Measurements from ENCODE around the gene BLOC1S5.

DNA sequence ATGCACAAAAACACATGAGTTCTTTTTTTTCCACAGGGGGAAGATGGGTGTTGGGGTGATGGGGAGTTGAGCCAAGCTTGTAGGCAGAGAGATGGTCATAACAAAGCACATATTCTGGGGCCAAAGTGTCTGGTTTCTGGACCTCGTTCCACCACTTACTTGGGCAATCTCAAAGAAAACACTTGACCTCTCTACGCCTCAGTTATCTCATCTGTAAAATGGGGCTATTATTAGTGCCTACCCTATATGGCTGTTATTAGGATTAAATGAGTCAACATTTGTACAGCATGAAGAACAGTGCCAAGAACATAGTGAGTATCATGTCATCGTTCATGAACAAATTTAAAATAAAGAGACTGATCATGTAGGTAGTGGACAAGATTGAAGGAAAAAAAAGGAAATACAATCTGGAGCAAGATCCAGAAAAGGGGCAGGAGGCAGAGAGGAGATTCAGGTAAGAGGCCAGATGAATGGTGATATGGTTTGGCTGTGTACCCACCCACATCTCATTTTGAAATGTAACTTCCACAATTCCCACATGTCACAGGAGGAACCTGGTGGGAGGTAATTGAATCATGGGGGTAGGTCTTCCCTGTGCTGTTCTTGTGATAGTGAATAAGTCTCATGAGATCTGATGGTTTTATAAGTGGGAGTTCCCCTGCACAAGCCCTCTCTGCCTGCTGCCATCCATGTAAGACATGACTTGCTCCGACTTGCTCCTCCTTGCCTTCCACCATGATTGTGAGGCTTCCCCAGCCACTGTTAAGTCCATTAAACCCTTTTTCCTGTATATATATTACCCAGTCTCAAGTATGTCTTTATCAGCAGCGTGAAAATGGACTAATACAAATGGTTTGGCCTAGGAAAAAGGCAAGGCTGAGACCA, 23.9 kb upstream of the BLOC1S5 start:
- TF ChIP-seq, protein P1, sequence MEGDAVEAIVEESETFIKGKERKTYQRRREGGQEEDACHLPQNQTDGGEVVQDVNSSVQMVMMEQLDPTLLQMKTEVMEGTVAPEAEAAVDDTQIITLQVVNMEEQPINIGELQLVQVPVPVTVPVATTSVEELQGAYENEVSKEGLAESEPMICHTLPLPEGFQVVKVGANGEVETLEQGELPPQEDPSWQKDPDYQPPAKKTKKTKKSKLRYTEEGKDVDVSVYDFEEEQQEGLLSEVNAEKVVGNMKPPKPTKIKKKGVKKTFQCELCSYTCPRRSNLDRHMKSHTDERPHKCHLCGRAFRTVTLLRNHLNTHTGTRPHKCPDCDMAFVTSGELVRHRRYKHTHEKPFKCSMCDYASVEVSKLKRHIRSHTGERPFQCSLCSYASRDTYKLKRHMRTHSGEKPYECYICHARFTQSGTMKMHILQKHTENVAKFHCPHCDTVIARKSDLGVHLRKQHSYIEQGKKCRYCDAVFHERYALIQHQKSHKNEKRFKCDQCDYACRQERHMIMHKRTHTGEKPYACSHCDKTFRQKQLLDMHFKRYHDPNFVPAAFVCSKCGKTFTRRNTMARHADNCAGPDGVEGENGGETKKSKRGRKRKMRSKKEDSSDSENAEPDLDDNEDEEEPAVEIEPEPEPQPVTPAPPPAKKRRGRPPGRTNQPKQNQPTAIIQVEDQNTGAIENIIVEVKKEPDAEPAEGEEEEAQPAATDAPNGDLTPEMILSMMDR (conservative IDR thresholded peaks at IDR 0.05; ENCODE audit: low read length), result no peak
- TF ChIP-seq EZH2phosphoT487 (IDR thresholded peaks at IDR 0.05; ENCODE audit: borderline replicate concordance, low read depth, low read length), result no peak

Measured in OCI-LY7 (cell line).